Astrocyte (in vitro differentiated cells and primary cell): ENCODE data around the gene PUDP. TPM values are rescaled to one million over a fixed set of nuclear protein-coding genes. Genes with fewer than 3 reads are reported as not detected.
"Not testable (repeated sequence)": the region's sequence is repeated elsewhere in the genome, so short reads cannot be mapped to it uniquely, and the experiment has no call there.

ENCODE experiments used
- DNase-seq: peaks from one replicate; pipeline ENCODE4 v3.0.0-alpha.2; 2010; ENCODE audit warnings: low read depth
- FAIRE-seq: peaks from 2 replicates; lab custom pipeline; 2011; peaks lifted over from hg19 to GRCh38; lab: Jason Lieb, UNC
- H2AFZ ChIP-seq: 2 replicates; pipeline ENCODE4 v1.6.0; 2012; ENCODE audit warnings: low read depth, low read length, inconsistent platforms
- H3K27ac ChIP-seq: 2 replicates; pipeline ENCODE4 v1.5.1; 2011; ENCODE audit warnings: low read depth, low read length, inconsistent platforms
- H3K27me3 ChIP-seq: 2 replicates; pipeline ENCODE4 v1.6.0; 2011; ENCODE audit warnings: low read length, inconsistent platforms; ENCODE audit not compliant: insufficient read depth
- H3K36me3 ChIP-seq: 2 replicates; pipeline ENCODE4 v1.5.1; 2011; ENCODE audit warnings: low read length, inconsistent platforms; ENCODE audit not compliant: insufficient read depth
- H3K4me1 ChIP-seq: 2 replicates; pipeline ENCODE4 v1.5.1; 2011; ENCODE audit warnings: low read length, inconsistent platforms; ENCODE audit not compliant: insufficient read depth
- H3K4me2 ChIP-seq: 2 replicates; pipeline ENCODE4 v1.6.0; 2012; ENCODE audit warnings: low read length, inconsistent platforms
- H3K4me3 ChIP-seq: 2 replicates; pipeline ENCODE4 v1.5.1; 2011; ENCODE audit warnings: low read depth, mild to moderate bottlenecking, low read length, inconsistent platforms; ENCODE audit not compliant: insufficient read depth
- H3K79me2 ChIP-seq: 2 replicates; pipeline ENCODE4 v1.6.0; 2012; ENCODE audit warnings: mild to moderate bottlenecking, low read length, inconsistent platforms; ENCODE audit not compliant: insufficient read depth
- H3K9ac ChIP-seq: 2 replicates; pipeline ENCODE4 v1.6.0; 2012; ENCODE audit warnings: mild to moderate bottlenecking, low read length, inconsistent platforms
- H3K9me3 ChIP-seq: 2 replicates; pipeline ENCODE4 v1.5.1; 2012; ENCODE audit warnings: low read depth, mild to moderate bottlenecking, low read length, inconsistent platforms; ENCODE audit not compliant: insufficient read depth
- H4K20me1 ChIP-seq: 2 replicates; pipeline ENCODE4 v1.6.0; 2012; ENCODE audit warnings: low read length, inconsistent platforms; ENCODE audit not compliant: insufficient read depth
- H3K27ac Mint-ChIP-seq: one replicate; pipeline ENCODE4 v1.8.0; 2021; ENCODE audit warnings: mild to moderate bottlenecking, mixed read lengths; ENCODE audit not compliant: unreplicated experiment
- H3K27me3 Mint-ChIP-seq: one replicate; pipeline ENCODE4 v1.8.0; 2021; ENCODE audit warnings: low read depth, mixed read lengths; ENCODE audit not compliant: unreplicated experiment
- H3K36me3 Mint-ChIP-seq: one replicate; pipeline ENCODE4 v1.8.0; 2021; ENCODE audit warnings: low read depth, mixed read lengths; ENCODE audit not compliant: unreplicated experiment
- H3K4me1 Mint-ChIP-seq: one replicate; pipeline ENCODE4 v1.8.0; 2021; ENCODE audit warnings: low read depth, mixed read lengths; ENCODE audit not compliant: unreplicated experiment
- H3K4me3 Mint-ChIP-seq: one replicate; pipeline ENCODE4 v1.8.0; 2021; ENCODE audit warnings: mild to moderate bottlenecking, moderate library complexity, mixed read lengths; ENCODE audit not compliant: unreplicated experiment
- H3K9me3 Mint-ChIP-seq: one replicate; pipeline ENCODE4 v1.8.0; 2021; ENCODE audit warnings: mild to moderate bottlenecking, mixed read lengths; ENCODE audit not compliant: unreplicated experiment
- CTCF ChIP-seq: IDR thresholded peaks from 2 replicates; pipeline ENCODE4 v1.5.1; 2011; ENCODE audit warnings: low read depth, mild to moderate bottlenecking, inconsistent platforms, low read length, moderate library complexity; ENCODE audit not compliant: insufficient read depth
- EZH2 ChIP-seq: IDR thresholded peaks from 2 replicates; pipeline ENCODE4 v1.6.1; 2012; ENCODE audit warnings: mild to moderate bottlenecking, low read length, inconsistent platforms; ENCODE audit not compliant: insufficient read depth
- total RNA-seq: library from RNA; stranded (reverse); gene quantifications from 2 replicates; pipeline ENCODE4 v1.2.1, GENCODE V29; 2021

The PUDP gene
- total RNA-seq, 1 donor from 2014 or later = 21.8 TPM

DNA sequence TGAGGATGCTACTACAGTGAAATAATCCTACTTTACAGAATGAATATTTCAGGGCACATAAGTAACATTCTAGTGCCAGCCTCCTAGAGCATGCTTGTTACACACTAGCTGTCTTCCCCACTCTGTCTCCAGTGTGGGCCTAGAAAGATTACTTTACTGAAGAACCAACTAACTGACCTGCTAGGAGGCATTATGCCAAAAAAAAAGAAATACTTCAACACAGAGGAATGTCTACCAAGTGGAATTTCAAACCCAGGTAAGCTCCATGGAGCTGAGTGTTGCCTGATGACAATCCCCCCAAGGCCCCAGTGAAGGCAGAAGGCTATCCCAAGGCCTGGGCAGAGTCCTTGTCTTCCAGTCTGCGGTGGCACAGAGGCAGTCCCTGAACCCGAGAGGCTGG, 41.3 kb downstream of the PUDP start:
- no peaks in the 10 kb centered on the region for H3K9me3 Mint-ChIP-seq
- Histone ChIP-seq H3K4me1 (no peaks in the 10 kb centered on the region), H3K9ac (no peak overlapping the region), H3K36me3 (no peaks in the 10 kb centered on the region), H3K79me2 (no peaks in the 10 kb centered on the region), H3K4me3 (no peak overlapping the region), H3K27ac (no peak overlapping the region), H3K9me3 (no peaks in the 10 kb centered on the region), H3K4me2 (no peak overlapping the region), H2AFZ (no peak overlapping the region), H3K27me3 (no peaks in the 10 kb centered on the region), H4K20me1 (peaks cover 6% of the 10 kb centered on the region)
- H3K27ac Mint-ChIP-seq = no peak overlapping the region
- DNase-seq (no peak), FAIRE-seq (no peak)
- peaks cover 14% of the 10 kb centered on the region for H3K4me1 Mint-ChIP-seq
- H3K27me3 Mint-ChIP-seq = no peaks in the 10 kb centered on the region
- no peak overlapping the region for H3K4me3 Mint-ChIP-seq
- H3K36me3 Mint-ChIP-seq = no peaks in the 10 kb centered on the region
- TF ChIP-seq EZH2 (no peak), CTCF (no peak)

- TF ChIP-seq EZH2 (no peak), CTCF (no peak)
- Histone ChIP-seq H3K27me3 (no peaks in the 10 kb centered on the region), H2AFZ (no peak overlapping the region), H3K9ac (no peak overlapping the region), H3K79me2 (no peaks in the 10 kb centered on the region), H3K27ac (no peak overlapping the region), H3K4me3 (no peak overlapping the region), H3K36me3 (no peaks in the 10 kb centered on the region), H3K4me1 (no peaks in the 10 kb centered on the region), H4K20me1 (peaks cover 9% of the 10 kb centered on the region), H3K9me3 (no peaks in the 10 kb centered on the region), H3K4me2 (no peak overlapping the region)
- DNase-seq = no peak
- peak; percentile 95 for FAIRE-seq
- Mint-ChIP-seq H3K36me3 (no peaks in the 10 kb centered on the region), H3K27me3 (no peaks in the 10 kb centered on the region), H3K9me3 (no peaks in the 10 kb centered on the region), H3K27ac (no peak overlapping the region), H3K4me1 (no peaks in the 10 kb centered on the region), H3K4me3 (no peak overlapping the region)
Measured at GRCh38 chrX:7102119-7102518, 45.8 kb downstream of the PUDP start.

GRCh38 chrX:7100022-7100421, 47.9 kb downstream of the PUDP start:
- Mint-ChIP-seq H3K27ac (no peak overlapping the region), H3K36me3 (no peaks in the 10 kb centered on the region)
- no peak for FAIRE-seq

GRCh38 chrX:7095657-7096056, 52.3 kb downstream of the PUDP start:
- H3K27ac ChIP-seq, H3K27ac Mint-ChIP-seq, H3K4me2 ChIP-seq, H3K9me3 Mint-ChIP-seq, H3K36me3 Mint-ChIP-seq, DNase-seq, H3K4me3 Mint-ChIP-seq, H3K9ac ChIP-seq, H3K79me2 ChIP-seq, H3K4me1 ChIP-seq, H2AFZ ChIP-seq, H4K20me1 ChIP-seq, H3K27me3 ChIP-seq, H3K9me3 ChIP-seq, H3K4me1 Mint-ChIP-seq, H3K4me3 ChIP-seq, H3K27me3 Mint-ChIP-seq, H3K36me3 ChIP-seq: not testable (repeated sequence)
- FAIRE-seq = peak; percentile 86

More at GRCh38 chrX:7100022-7100421, 47.9 kb downstream of the PUDP start:
- Histone ChIP-seq H3K4me1 (no peaks in the 10 kb centered on the region), H3K4me3 (no peak overlapping the region), H4K20me1 (peaks cover 9% of the 10 kb centered on the region), H3K4me2 (no peak overlapping the region), H3K27ac (no peak overlapping the region), H2AFZ (no peak overlapping the region), H3K9me3 (no peaks in the 10 kb centered on the region), H3K9ac (no peak overlapping the region), H3K79me2 (no peaks in the 10 kb centered on the region), H3K27me3 (no peaks in the 10 kb centered on the region), H3K36me3 (no peaks in the 10 kb centered on the region)
- no peak for DNase-seq
- Mint-ChIP-seq H3K27me3 (no peaks in the 10 kb centered on the region), H3K4me1 (no peaks in the 10 kb centered on the region), H3K9me3 (no peaks in the 10 kb centered on the region), H3K4me3 (no peak overlapping the region)
- TF ChIP-seq EZH2 = no peak
- no peak for TF ChIP-seq CTCF
